Measurements from ENCODE around the gene DGKI. TPM values are rescaled to one million over a fixed set of nuclear protein-coding genes. Genes with fewer than 3 reads are reported as not detected.

The DGKI gene
- total RNA-seq, 2 experiments from 2014 or later, result 0.46 TPM; not detected in 1

- Histone ChIP-seq H3K4me1 (ENCODE audit: insufficient read depth, low read length, poor library complexity, severe bottlenecking) (no peaks in the 10 kb centered on the region), H4K20me1 (ENCODE audit: insufficient read depth, low read length) (no peaks in the 10 kb centered on the region), H3K27ac (ENCODE audit: low read depth, low read length, poor library complexity, severe bottlenecking) (no peak overlapping the region), H2AFZ (ENCODE audit: low read length) (no peak overlapping the region), H3K4me3 (ENCODE audit: low read depth, low read length, poor library complexity, severe bottlenecking) (no peak overlapping the region), H3K9me2 (ENCODE audit: insufficient read depth, low read length) (no peaks in the 10 kb centered on the region), H3K36me3 (ENCODE audit: insufficient read depth, low read length) (no peaks in the 10 kb centered on the region), H3K9me3 (ENCODE audit: low read length) (no peaks in the 10 kb centered on the region), H3K79me2 (ENCODE audit: insufficient read depth, low read depth, low read length) (no peaks in the 10 kb centered on the region), H3K4me2 (ENCODE audit: low read length) (no peak overlapping the region)
- TF ChIP-seq EZH2phosphoT487 (IDR thresholded peaks at IDR 0.05; ENCODE audit: borderline replicate concordance, low read depth, low read length), result no peak
- TF ChIP-seq, protein P1, sequence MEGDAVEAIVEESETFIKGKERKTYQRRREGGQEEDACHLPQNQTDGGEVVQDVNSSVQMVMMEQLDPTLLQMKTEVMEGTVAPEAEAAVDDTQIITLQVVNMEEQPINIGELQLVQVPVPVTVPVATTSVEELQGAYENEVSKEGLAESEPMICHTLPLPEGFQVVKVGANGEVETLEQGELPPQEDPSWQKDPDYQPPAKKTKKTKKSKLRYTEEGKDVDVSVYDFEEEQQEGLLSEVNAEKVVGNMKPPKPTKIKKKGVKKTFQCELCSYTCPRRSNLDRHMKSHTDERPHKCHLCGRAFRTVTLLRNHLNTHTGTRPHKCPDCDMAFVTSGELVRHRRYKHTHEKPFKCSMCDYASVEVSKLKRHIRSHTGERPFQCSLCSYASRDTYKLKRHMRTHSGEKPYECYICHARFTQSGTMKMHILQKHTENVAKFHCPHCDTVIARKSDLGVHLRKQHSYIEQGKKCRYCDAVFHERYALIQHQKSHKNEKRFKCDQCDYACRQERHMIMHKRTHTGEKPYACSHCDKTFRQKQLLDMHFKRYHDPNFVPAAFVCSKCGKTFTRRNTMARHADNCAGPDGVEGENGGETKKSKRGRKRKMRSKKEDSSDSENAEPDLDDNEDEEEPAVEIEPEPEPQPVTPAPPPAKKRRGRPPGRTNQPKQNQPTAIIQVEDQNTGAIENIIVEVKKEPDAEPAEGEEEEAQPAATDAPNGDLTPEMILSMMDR (conservative IDR thresholded peaks at IDR 0.05; ENCODE audit: low read length), result no peak
- CTCF ChIA-PET (ENCODE audit: unreplicated experiment), result no interaction called here
- BruUV-seq (replicated peaks), result no TSS peak
- POLR2A ChIA-PET, result no interaction called here
- no peak for DNase-seq (ENCODE audit: low spot score)
- intact Hi-C loops (cut with micrococcal nuclease; ENCODE audit: unreplicated experiment), result no loop called here
Observed at GRCh38 chr7:137753948-137754851, 92.6 kb downstream of the DGKI start.

- Histone ChIP-seq H2AFZ (ENCODE audit: low read length) (no peak overlapping the region), H3K9me2 (ENCODE audit: insufficient read depth, low read length) (no peaks in the 10 kb centered on the region)
- CTCF ChIA-PET (ENCODE audit: unreplicated experiment), result no interaction called here
Observed at GRCh38 chr7:137753575-137753947, 93.2 kb downstream of the DGKI start.

More at GRCh38 chr7:137753575-137753947, 93.2 kb downstream of the DGKI start:
- Histone ChIP-seq H3K4me2 (ENCODE audit: low read length) (no peak overlapping the region), H3K9me3 (ENCODE audit: low read length) (no peaks in the 10 kb centered on the region), H3K36me3 (ENCODE audit: insufficient read depth, low read length) (no peaks in the 10 kb centered on the region), H4K20me1 (ENCODE audit: insufficient read depth, low read length) (no peaks in the 10 kb centered on the region), H3K27ac (ENCODE audit: low read depth, low read length, poor library complexity, severe bottlenecking) (no peak overlapping the region), H3K4me3 (ENCODE audit: low read depth, low read length, poor library complexity, severe bottlenecking) (no peak overlapping the region), H3K79me2 (ENCODE audit: insufficient read depth, low read depth, low read length) (no peaks in the 10 kb centered on the region), H3K4me1 (ENCODE audit: insufficient read depth, low read length, poor library complexity, severe bottlenecking) (no peaks in the 10 kb centered on the region)
- POLR2A ChIA-PET, result no interaction called here
- TF ChIP-seq, protein P1 (conservative IDR thresholded peaks at IDR 0.05; ENCODE audit: low read length), result no peak
- TF ChIP-seq EZH2phosphoT487 (IDR thresholded peaks at IDR 0.05; ENCODE audit: borderline replicate concordance, low read depth, low read length), result no peak
- BruUV-seq (replicated peaks), result no TSS peak
- DNase-seq (ENCODE audit: low spot score), result no peak
- intact Hi-C loops (cut with micrococcal nuclease; ENCODE audit: unreplicated experiment), result no loop called here
